Superior temporal gyrus (tissue), 1 donor: ENCODE results near the gene GRM8.

Source experiments
- DNase-seq: peaks from one replicate; pipeline ENCODE4 v3.0.0-alpha.2; 2016; ENCODE audit errors: extremely low spot score

GRM8 gene

GRCh38 chr7:126436213-126436868, 816.4 kb downstream of the GRM8 start:
- DNase-seq = no peak

GRCh38 chr7:126426652-126427051, 826.1 kb downstream of the GRM8 start:
- no peak for DNase-seq

- DNase-seq = no peak
These were observed 827.8 kb downstream of the GRM8 start for GRCh38 chr7:126424985-126425384.

GRCh38 chr7:126419047-126419446, 833.7 kb downstream of the GRM8 start:
- no peak for DNase-seq

GRCh38 chr7:126411821-126412383, 840.8 kb downstream of the GRM8 start:
- DNase-seq = no peak

GRCh38 chr7:126411032-126411820, 841.5 kb downstream of the GRM8 start:
- no peak for DNase-seq

- no peak for DNase-seq
These were observed 849.7 kb downstream of the GRM8 start for GRCh38 chr7:126403040-126403439.

- DNase-seq = no peak
These were observed 850.8 kb downstream of the GRM8 start for GRCh38 chr7:126401918-126402317.

GRCh38 chr7:126398851-126399529, 853.8 kb downstream of the GRM8 start:
- DNase-seq = no peak

GRCh38 chr7:126398285-126398684, 854.5 kb downstream of the GRM8 start:
- DNase-seq = no peak

- no peak for DNase-seq
These were observed 858.3 kb downstream of the GRM8 start for GRCh38 chr7:126394406-126394805.
